Activated T-helper 9 cell treated with anti-CD3 and anti-CD28 coated beads, Interleukin-2, amount 50 U/mL, for 16 hours (primary cell): ENCODE data around the gene PKN1.
A peak's percentile ranks its signal among the peaks of the same experiment; 100 is the strongest.

Experiments used
- DNase-seq: peaks from one replicate; pipeline ENCODE4 v3.0.0-alpha.2; 2020; ENCODE audit warnings: low read depth

PKN1 gene

DNA sequence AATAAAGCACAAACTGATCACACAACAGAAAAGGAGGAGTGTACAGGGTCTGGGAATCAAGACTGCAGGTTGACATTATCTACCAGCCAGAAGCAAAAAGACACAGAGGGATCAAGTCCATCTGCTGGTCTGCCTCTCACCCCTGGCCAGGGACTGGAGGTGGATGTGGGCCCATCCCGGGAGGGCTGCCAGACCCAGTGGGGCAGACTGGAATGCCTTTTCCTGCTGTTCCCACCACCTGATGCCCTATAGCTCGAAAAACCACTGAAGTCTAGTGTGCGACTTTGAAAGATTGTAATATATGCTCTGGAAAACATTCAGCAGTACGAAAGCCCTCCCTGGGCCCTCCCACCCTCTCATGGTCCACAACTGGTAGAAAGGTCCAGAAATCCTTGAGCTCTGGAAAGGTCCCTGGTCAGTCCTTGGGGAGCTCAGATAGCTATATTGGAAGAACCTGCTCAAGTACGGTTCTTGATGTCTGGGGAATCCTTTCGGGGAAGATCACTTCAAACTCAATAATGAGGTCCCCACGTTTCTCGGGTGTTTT is 82.5 kb downstream of the PKN1 start:
- no peak for DNase-seq

DNA sequence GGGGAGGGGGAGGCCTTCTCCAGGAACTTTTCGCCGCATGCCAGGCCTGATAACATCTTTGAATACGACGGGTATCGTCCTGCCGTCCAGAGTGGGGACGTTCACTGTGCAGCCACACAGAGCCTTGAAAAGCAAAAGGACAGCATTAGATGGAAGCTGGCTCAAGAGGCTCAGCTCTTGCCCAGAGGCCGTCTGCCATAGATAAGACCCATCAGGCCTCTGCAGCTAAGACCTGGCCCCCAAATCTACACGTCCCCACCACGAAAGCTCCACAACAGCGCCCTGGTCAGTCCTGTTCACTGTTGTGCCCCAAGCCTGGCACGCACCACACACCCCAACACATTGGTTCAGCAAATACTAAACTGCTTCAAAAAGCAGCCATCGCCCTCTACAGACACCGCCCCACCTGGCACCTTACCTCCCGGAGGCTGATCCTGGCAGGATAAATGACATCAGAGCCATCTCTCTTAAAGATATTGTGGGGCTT is 83.0 kb downstream of the PKN1 start:
- DNase-seq: no peak

DNA sequence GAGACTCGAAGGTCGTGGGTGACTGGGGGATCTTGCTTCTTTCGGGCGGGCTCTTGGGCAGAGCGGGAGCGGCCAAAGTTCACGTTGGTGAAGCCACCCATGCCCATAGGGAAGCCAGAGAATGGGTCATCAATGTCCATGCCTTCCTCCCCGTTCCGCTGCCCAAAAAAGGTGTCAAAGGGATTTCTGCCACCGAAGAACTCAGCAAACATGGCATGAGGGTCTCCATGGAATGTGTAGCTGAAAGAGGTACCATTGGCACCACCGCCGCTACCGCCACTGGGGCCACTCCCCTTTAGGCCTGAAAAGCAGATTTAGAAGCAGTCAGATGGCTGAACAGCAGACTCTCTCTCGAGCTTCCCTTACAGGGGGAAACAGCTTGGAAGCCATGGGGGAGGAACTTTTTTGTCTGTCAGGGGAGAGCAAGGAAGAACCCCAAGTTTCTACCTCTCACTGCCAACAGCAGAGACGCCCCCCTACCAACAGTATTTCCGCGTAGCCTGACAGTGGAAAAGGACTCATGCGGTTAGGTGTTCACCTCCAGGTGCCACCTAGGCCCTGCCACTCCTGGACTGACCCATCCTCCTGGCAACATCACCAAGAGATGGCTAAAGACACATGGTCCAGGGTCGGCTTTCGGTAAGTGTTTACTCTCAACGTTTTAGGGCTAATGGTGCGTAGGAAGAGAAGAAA is 83.8 kb downstream of the PKN1 start:
- DNase-seq: no peak

DNA sequence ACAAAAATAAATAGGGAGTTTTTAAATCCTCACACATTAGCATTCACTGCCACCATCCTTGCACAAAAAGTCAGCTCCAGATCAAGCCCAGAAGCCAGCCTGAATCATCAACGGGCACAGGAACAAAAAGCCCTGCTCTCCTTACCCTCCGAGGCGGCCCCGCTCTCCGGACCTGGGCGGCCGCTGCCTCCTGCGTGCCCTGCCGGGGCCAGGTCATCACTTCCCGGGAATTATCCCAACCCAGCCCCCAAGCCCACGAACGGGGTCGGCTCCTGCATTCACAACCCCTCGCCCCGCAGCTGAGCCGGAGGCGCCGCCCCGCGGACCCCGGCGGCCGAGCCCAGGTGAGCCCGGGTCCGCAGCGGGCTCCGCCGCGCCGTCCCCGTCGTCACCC is 84.3 kb downstream of the PKN1 start:
- DNase-seq: no peak

- peak; percentile 59 for DNase-seq
These were observed 84.9 kb downstream of the PKN1 start, which contains the start of gene DNAJB1 for GRCh38 chr19:14517840-14518505. Gene DNAJB1 (minus strand): TSS chr19:14518397. CDS start chr19:14518349, 48 bp downstream.

GRCh38 chr19:14519245-14519859 is 86.2 kb downstream of the PKN1 start:
- DNase-seq: no peak

- no peak for DNase-seq
These were observed 86.8 kb downstream of the PKN1 start for GRCh38 chr19:14519860-14520407.

DNA sequence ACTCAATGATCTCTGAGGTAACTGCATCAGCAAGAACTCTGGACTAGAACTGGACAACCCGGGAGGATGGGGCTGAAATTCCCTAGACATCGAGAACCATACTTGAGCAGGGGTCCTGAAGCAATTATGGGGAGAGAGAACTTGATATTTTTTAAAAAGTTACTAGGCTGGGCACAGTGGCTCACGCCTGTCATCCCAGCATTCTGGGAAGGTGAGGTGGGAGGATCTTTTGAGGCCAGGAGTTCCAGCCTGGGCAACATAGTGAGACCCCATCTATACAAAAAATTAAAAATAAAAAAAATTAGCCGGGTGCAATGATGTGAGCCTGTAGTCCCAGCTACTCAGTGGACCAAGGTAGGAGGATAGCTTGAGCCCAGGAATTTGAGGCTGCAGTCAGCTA is 87.4 kb downstream of the PKN1 start:
- no peak for DNase-seq
